HepG2 (cell line): Measurements from ENCODE around the gene RBM12. TPM values are rescaled to one million over a fixed set of nuclear protein-coding genes. Genes with fewer than 3 reads are reported as not detected.
A peak's percentile ranks its signal among the peaks of the same experiment; 100 is the strongest.

Source experiments
- ARNT2 ChIP-seq: sonication (generic); formaldehyde crosslinking; IDR thresholded peaks from 2 replicates; pipeline ENCODE4 v1.8.0; 2022; ENCODE audit warnings: mild to moderate bottlenecking, low read depth, missing genetic modification reagents, moderate library complexity
- BRD4 ChIP-seq: sonication (generic); formaldehyde crosslinking; IDR thresholded peaks from 2 replicates; pipeline ENCODE4 v1.4.0; 2020; ENCODE audit warnings: missing genetic modification reagents
- ETV6 ChIP-seq: sonication (generic); formaldehyde crosslinking; conservative IDR thresholded peaks from 2 replicates; pipeline ENCODE4 v1.4.0; 2020; ENCODE audit warnings: missing genetic modification reagents
- GFI1 ChIP-seq: sonication (generic); formaldehyde crosslinking; IDR thresholded peaks from 2 replicates; pipeline ENCODE4 v1.5.0; 2020; ENCODE audit warnings: missing genetic modification reagents, mild to moderate bottlenecking, borderline replicate concordance
- PLRG1 ChIP-seq: fragments of 450-650 bp; conservative IDR thresholded peaks from 2 replicates; pipeline ENCODE4 v1.6.1; 2016
- SIN3A ChIP-seq: IDR thresholded peaks from 2 replicates; pipeline ENCODE4 v1.6.1; 2011; ENCODE audit warnings: low read depth, mild to moderate bottlenecking, control low read depth, low read length, borderline replicate concordance
- SRF ChIP-seq: IDR thresholded peaks from 2 replicates; pipeline ENCODE4 v1.6.1; 2011; ENCODE audit warnings: mild to moderate bottlenecking, low read depth, low read length, moderate library complexity
- SSRP1 ChIP-seq: IDR thresholded peaks from 2 replicates; pipeline ENCODE4 v1.6.1; 2016; ENCODE audit warnings: control low read depth
- TARDBP ChIP-seq: sonication (generic); formaldehyde crosslinking; IDR thresholded peaks from 2 replicates; pipeline ENCODE4 v1.8.0; 2022; ENCODE audit warnings: mild to moderate bottlenecking, missing genetic modification reagents
- TCF7L2 ChIP-seq: IDR thresholded peaks from 2 replicates; pipeline ENCODE4 v1.6.1; 2011; ENCODE audit warnings: mild to moderate bottlenecking, low read depth, low read length, moderate library complexity
- TEAD3 ChIP-seq: optimal IDR thresholded peaks from 2 replicates; pipeline ENCODE3; 2016; ENCODE audit warnings: borderline replicate concordance
- ZFAT ChIP-seq: sonication (generic); formaldehyde crosslinking; conservative IDR thresholded peaks from 2 replicates; pipeline ENCODE4 v1.8.1; 2023; ENCODE audit warnings: missing genetic modification reagents, inconsistent platforms
- ZMAT5 ChIP-seq: sonication (generic); formaldehyde crosslinking; IDR thresholded peaks from 2 replicates; pipeline ENCODE4 v1.5.0; 2020; ENCODE audit warnings: mild to moderate bottlenecking, low read depth, missing genetic modification reagents, borderline replicate concordance
- ZNF205 ChIP-seq: IDR thresholded peaks from 2 replicates; pipeline ENCODE4 v1.6.1; 2018; ENCODE audit warnings: missing biosample characterization, missing genetic modification reagents
- ZNF3 ChIP-seq: IDR thresholded peaks from 2 replicates; pipeline ENCODE4 v1.7.0; 2017; ENCODE audit warnings: inconsistent platforms
- ZNF484 ChIP-seq: sonication (generic); formaldehyde crosslinking; IDR thresholded peaks from 2 replicates; pipeline ENCODE4 v1.5.1; 2020; ENCODE audit warnings: mild to moderate bottlenecking, low read depth, missing genetic modification reagents, borderline replicate concordance
- ZNF781 ChIP-seq: sonication (generic); formaldehyde crosslinking; IDR thresholded peaks from 2 replicates; pipeline ENCODE4 v1.5.1; 2020; ENCODE audit warnings: borderline replicate concordance, mild to moderate bottlenecking, missing genetic modification reagents; ENCODE audit errors: not compliant biosample characterization
- ZNF792 ChIP-seq: IDR thresholded peaks from 2 replicates; pipeline ENCODE4 v1.6.1; 2016
- polyA plus RNA-seq, 8 experiments: library from polyadenylated mRNA; depleted of rRNA in 3 of 8; stranded (reverse) in 7 of 8; unstranded in 1 of 8; fragments of >200 nt; fragmentation: Illumina TruSeq in 4 of 8; extraction: Trizol in 4 of 8; gene quantifications; 2 replicates each; pipeline versions ENCODE4 v1.2.1 to v1.2.3, GENCODE V29; 2011 to 2016; ENCODE audit warnings: low read depth in 4 of 8, missing spikeins in 1 of 8, mixed read lengths in 1 of 8; ENCODE audit not compliant: insufficient read depth in 1 of 8
- total RNA-seq, 5 experiments: library from RNA; depleted of rRNA; stranded (reverse); fragments of >200 nt; fragmentation: Illumina TruSeq; extraction: Trizol; gene quantifications; 2 replicates each; pipeline ENCODE4 v1.2.3, GENCODE V29; 2016; ENCODE audit warnings: low read depth in 1 of 5
- TF ChIP-seq, protein P1 (sequence below): sonication (generic); formaldehyde crosslinking; IDR thresholded peaks from 2 replicates; pipeline ENCODE4 v1.4.0; 2020; ENCODE audit warnings: missing genetic modification reagents, borderline replicate concordance
- TF ChIP-seq, protein P2 (sequence below): sonication (generic); formaldehyde crosslinking; IDR thresholded peaks from 2 replicates; pipeline ENCODE4 v1.4.0; 2020; ENCODE audit warnings: missing genetic modification reagents
- TF ChIP-seq, protein P3 (sequence below): sonication (generic); formaldehyde crosslinking; IDR thresholded peaks from 2 replicates; pipeline ENCODE4 v1.5.1; 2020; ENCODE audit warnings: mild to moderate bottlenecking, moderate library complexity, missing genetic modification reagents
- TF ChIP-seq, protein P4 (sequence below): sonication (generic); formaldehyde crosslinking; IDR thresholded peaks from 2 replicates; pipeline ENCODE4 v1.9.0; 2021; ENCODE audit warnings: missing genetic modification reagents, borderline replicate concordance

RBM12 gene
- total and polyA plus RNA-seq, 2 of the 13 experiments (the other 11 are each of a cell fraction or from before 2014, with no cell fraction given): 97.9 to 104 TPM

- TF ChIP-seq, protein P1, sequence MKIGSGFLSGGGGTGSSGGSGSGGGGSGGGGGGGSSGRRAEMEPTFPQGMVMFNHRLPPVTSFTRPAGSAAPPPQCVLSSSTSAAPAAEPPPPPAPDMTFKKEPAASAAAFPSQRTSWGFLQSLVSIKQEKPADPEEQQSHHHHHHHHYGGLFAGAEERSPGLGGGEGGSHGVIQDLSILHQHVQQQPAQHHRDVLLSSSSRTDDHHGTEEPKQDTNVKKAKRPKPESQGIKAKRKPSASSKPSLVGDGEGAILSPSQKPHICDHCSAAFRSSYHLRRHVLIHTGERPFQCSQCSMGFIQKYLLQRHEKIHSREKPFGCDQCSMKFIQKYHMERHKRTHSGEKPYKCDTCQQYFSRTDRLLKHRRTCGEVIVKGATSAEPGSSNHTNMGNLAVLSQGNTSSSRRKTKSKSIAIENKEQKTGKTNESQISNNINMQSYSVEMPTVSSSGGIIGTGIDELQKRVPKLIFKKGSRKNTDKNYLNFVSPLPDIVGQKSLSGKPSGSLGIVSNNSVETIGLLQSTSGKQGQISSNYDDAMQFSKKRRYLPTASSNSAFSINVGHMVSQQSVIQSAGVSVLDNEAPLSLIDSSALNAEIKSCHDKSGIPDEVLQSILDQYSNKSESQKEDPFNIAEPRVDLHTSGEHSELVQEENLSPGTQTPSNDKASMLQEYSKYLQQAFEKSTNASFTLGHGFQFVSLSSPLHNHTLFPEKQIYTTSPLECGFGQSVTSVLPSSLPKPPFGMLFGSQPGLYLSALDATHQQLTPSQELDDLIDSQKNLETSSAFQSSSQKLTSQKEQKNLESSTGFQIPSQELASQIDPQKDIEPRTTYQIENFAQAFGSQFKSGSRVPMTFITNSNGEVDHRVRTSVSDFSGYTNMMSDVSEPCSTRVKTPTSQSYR (CRISPR knock-in tag): peak; percentile 87; the same call in 1 of the 2 replicates
- peak; percentile 84 for TF ChIP-seq TARDBP (CRISPR knock-in tag)
- TF ChIP-seq, protein P2, sequence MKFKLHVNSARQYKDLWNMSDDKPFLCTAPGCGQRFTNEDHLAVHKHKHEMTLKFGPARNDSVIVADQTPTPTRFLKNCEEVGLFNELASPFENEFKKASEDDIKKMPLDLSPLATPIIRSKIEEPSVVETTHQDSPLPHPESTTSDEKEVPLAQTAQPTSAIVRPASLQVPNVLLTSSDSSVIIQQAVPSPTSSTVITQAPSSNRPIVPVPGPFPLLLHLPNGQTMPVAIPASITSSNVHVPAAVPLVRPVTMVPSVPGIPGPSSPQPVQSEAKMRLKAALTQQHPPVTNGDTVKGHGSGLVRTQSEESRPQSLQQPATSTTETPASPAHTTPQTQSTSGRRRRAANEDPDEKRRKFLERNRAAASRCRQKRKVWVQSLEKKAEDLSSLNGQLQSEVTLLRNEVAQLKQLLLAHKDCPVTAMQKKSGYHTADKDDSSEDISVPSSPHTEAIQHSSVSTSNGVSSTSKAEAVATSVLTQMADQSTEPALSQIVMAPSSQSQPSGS (CRISPR knock-in tag): peak; percentile 84
- TF ChIP-seq ZNF484: peak; percentile 63; the same call in 1 of the 2 replicates
- peak; percentile 98 for TF ChIP-seq BRD4
- TF ChIP-seq ZMAT5: no peak; the same call in 1 of the 2 replicates
- peak; percentile 83; the same call in 1 of the 2 replicates for TF ChIP-seq ETV6
- TF ChIP-seq GFI1: peak; percentile 78
- TF ChIP-seq, protein P3, sequence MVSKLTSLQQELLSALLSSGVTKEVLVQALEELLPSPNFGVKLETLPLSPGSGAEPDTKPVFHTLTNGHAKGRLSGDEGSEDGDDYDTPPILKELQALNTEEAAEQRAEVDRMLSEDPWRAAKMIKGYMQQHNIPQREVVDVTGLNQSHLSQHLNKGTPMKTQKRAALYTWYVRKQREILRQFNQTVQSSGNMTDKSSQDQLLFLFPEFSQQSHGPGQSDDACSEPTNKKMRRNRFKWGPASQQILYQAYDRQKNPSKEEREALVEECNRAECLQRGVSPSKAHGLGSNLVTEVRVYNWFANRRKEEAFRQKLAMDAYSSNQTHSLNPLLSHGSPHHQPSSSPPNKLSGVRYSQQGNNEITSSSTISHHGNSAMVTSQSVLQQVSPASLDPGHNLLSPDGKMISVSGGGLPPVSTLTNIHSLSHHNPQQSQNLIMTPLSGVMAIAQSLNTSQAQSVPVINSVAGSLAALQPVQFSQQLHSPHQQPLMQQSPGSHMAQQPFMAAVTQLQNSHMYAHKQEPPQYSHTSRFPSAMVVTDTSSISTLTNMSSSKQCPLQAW (CRISPR knock-in tag): peak; percentile 98
- peak; percentile 90 for TF ChIP-seq TEAD3 (CRISPR knock-in tag)
- TF ChIP-seq SRF: peak; percentile 52; the same call in 1 of the 2 replicates
- TF ChIP-seq ZFAT (CRISPR knock-in tag): no peak; the same call in 1 of the 2 replicates
- peak; percentile 99 for TF ChIP-seq ZNF781 (CRISPR knock-in tag)
- no peak for TF ChIP-seq TCF7L2
- no peak; the same call in none of the 2 replicates for TF ChIP-seq ZNF205 (CRISPR knock-in tag)
- TF ChIP-seq ZNF3 (CRISPR knock-in tag): peak; percentile 72
- TF ChIP-seq, protein P4, sequence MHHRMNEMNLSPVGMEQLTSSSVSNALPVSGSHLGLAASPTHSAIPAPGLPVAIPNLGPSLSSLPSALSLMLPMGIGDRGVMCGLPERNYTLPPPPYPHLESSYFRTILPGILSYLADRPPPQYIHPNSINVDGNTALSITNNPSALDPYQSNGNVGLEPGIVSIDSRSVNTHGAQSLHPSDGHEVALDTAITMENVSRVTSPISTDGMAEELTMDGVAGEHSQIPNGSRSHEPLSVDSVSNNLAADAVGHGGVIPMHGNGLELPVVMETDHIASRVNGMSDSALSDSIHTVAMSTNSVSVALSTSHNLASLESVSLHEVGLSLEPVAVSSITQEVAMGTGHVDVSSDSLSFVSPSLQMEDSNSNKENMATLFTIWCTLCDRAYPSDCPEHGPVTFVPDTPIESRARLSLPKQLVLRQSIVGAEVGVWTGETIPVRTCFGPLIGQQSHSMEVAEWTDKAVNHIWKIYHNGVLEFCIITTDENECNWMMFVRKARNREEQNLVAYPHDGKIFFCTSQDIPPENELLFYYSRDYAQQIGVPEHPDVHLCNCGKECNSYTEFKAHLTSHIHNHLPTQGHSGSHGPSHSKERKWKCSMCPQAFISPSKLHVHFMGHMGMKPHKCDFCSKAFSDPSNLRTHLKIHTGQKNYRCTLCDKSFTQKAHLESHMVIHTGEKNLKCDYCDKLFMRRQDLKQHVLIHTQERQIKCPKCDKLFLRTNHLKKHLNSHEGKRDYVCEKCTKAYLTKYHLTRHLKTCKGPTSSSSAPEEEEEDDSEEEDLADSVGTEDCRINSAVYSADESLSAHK (CRISPR knock-in tag): peak; percentile 79; the same call in 1 of the 2 replicates
- no peak for TF ChIP-seq SSRP1 (CRISPR knock-in tag)
- peak; percentile 99 for TF ChIP-seq ZNF792 (CRISPR knock-in tag)
- peak; percentile 92 for TF ChIP-seq SIN3A
- TF ChIP-seq PLRG1: no peak
- TF ChIP-seq ARNT2 (CRISPR knock-in tag): peak; percentile 99
Measured at GRCh38 chr20:35664466-35665206, at the start of gene RBM12, which contains the start of gene CPNE1 (continued).
